Kidney (tissue), 14 donors: ENCODE measurements around the gene TFCP2L1. TPM values are rescaled to one million over a fixed set of nuclear protein-coding genes. Genes with fewer than 3 reads are reported as not detected.

Experiments used
- DNase-seq, 5 donors: peaks; one replicate each; pipeline ENCODE4 v3.0.0-alpha.2; 2013 to 2020
- FAIRE-seq: peaks from 2 replicates; lab custom pipeline; 2012; peaks lifted over from hg19 to GRCh38; lab: Jason Lieb, UNC
- H3K27ac ChIP-seq, 2 donors: one replicate each; pipeline ENCODE4 v1.7.0; 2013; ENCODE audit warnings: low read depth in 2 of 2, low read length in 2 of 2, inconsistent platforms in 1 of 2
- H3K27me3 ChIP-seq: one replicate; pipeline ENCODE4 v1.7.1; 2013; ENCODE audit warnings: low read length, inconsistent platforms; ENCODE audit not compliant: control insufficient read depth, insufficient read depth
- H3K36me3 ChIP-seq, 3 donors: one replicate each; pipeline versions ENCODE4 v1.7.0 to v1.7.1; 2013; ENCODE audit warnings: low read length in 3 of 3, control low read depth in 1 of 3, inconsistent platforms in 1 of 3; ENCODE audit not compliant: insufficient read depth in 3 of 3, control insufficient read depth in 2 of 3
- H3K4me1 ChIP-seq, 3 donors: one replicate each; pipeline versions ENCODE4 v1.7.0 to v1.7.1; 2013; ENCODE audit warnings: low read length in 3 of 3, inconsistent platforms in 1 of 3, low read depth in 1 of 3; ENCODE audit not compliant: control insufficient read depth in 2 of 3, insufficient read depth in 2 of 3
- H3K4me3 ChIP-seq, 3 donors: one replicate each; pipeline versions ENCODE4 v1.7.0 to v1.8.1; 2013; ENCODE audit warnings: low read length in 3 of 3, control low read depth in 1 of 3, inconsistent platforms in 1 of 3
- H3K9ac ChIP-seq, 3 donors: one replicate each; pipeline versions ENCODE4 v1.7.0 to v1.7.1; 2013; ENCODE audit warnings: low read length in 3 of 3, control low read depth in 1 of 3, inconsistent platforms in 1 of 3
- H3K9me3 ChIP-seq, 3 donors: one replicate each; pipeline versions ENCODE4 v1.7.0 to v1.7.1; 2013; ENCODE audit warnings: low read length in 3 of 3, control low read depth in 1 of 3, inconsistent platforms in 1 of 3; ENCODE audit not compliant: control insufficient read depth in 2 of 3, insufficient read depth in 1 of 3
- intact Hi-C: fragments of 100-400 bp; cut with DNase I; formaldehyde crosslinking; loops from one replicate; pipeline ENCODE4 v1.11.1; 2022
- polyA plus RNA-seq: library from polyadenylated mRNA; stranded (reverse); fragments of 350-450 nt; fragmentation: Illumina TruSeq; extraction: RNeasy Lipid Tissue Mini Kit (QIAGEN cat#74804); gene quantifications from one replicate; pipeline ENCODE4 v1.2.3, GENCODE V29; 2014; ENCODE audit warnings: low read depth, low replicate concordance; ENCODE audit not compliant: insufficient read depth
- total RNA-seq: library from RNA; stranded (reverse); fragmentation: NEBNext Ultra II Directional; extraction: Animal tissue kit (Norgen Biotek cat#: 25700); gene quantifications from one replicate; pipeline ENCODE4 v1.2.1, GENCODE V29; 2021
- TF ChIP-seq, protein P1 (sequence below): IDR thresholded peaks from 3 replicates; pipeline ENCODE4 v1.5.1; 2012; ENCODE audit warnings: mild to moderate bottlenecking, moderate library complexity, borderline replicate concordance; ENCODE audit not compliant: insufficient read depth; ENCODE audit errors: extremely low read depth
- donor health status: control.
- donor health status: control.
- donor health status: control.
- donor health status: control.
- donor health status: control.
- donor health status: DM: yes; HTN: yes; CAD: no.
- donor health status: Normal renal cell carcinoma (clear cell type).

The TFCP2L1 gene
- total and polyA plus RNA-seq, 2 donors from 2014 or later, result 44.4 to 172 TPM

DNA sequence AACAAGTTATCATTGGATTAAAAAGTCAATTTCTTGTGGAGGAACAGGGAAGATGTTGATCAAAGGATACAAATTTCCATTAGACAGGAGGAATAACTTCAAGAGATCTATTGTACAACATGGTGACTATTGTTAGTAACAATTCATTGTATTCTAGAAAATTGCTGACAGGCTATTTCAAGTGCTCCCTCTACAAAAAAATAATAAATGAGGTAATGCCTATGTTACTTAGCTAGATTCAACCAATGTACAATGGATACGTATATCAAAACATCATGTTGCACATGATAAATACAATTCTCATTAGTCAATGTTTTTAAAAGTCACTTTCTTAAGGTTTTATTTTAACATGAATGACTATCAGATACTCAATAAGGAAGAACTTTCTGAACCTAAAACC lies 33.5 kb downstream of the TFCP2L1 start:
- DNase-seq (no peak), FAIRE-seq (no peak)
- no peak overlapping the region for H3K4me3 ChIP-seq
- peaks cover 0 to 27% (median 21%) of the 10 kb centered on the region in 3 donors for H3K36me3 ChIP-seq
- intact Hi-C loops, result no loop called here
- no peak overlapping the region for H3K27ac ChIP-seq
- H3K4me1 ChIP-seq, result peaks cover 0 to 18% (median 10%) of the 10 kb centered on the region in 3 donors
- H3K27me3 ChIP-seq, result no peaks in the 10 kb centered on the region
- TF ChIP-seq, protein P1, sequence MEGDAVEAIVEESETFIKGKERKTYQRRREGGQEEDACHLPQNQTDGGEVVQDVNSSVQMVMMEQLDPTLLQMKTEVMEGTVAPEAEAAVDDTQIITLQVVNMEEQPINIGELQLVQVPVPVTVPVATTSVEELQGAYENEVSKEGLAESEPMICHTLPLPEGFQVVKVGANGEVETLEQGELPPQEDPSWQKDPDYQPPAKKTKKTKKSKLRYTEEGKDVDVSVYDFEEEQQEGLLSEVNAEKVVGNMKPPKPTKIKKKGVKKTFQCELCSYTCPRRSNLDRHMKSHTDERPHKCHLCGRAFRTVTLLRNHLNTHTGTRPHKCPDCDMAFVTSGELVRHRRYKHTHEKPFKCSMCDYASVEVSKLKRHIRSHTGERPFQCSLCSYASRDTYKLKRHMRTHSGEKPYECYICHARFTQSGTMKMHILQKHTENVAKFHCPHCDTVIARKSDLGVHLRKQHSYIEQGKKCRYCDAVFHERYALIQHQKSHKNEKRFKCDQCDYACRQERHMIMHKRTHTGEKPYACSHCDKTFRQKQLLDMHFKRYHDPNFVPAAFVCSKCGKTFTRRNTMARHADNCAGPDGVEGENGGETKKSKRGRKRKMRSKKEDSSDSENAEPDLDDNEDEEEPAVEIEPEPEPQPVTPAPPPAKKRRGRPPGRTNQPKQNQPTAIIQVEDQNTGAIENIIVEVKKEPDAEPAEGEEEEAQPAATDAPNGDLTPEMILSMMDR, result no peak
- no peaks in the 10 kb centered on the region for H3K9me3 ChIP-seq
- H3K9ac ChIP-seq, result no peak overlapping the region

DNA sequence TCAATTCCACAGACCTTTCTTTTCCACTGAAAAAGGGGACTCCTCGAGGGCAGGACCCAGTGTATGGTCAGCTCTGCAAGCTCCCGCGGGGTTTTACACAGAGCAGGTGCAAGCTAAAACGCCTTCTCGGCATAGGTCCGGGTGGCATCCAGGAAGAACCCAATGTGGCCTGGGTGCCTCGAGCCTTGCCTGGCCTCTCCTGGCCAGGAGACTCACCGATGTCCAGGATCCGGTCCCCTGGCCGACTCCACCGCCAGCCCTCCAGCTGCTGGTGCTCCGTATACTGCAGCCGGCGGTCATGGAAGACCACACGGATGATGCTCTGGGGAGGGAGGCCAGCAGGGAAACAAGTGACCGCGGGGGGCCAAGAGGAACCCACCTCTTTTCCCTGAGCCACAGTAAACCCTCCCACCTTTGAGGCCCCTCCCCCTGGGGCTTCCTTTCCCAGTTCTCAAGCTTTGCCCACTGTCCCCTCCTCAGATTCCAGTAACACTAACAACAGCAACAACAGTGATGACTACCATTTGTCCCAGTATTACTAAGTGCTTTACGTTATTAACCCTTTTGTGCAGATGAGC lies 36.1 kb downstream of the TFCP2L1 start:
- H3K27ac ChIP-seq, result no peak overlapping the region
- no peak overlapping the region for H3K9ac ChIP-seq
- H3K27me3 ChIP-seq, result no peaks in the 10 kb centered on the region
- DNase-seq, result peak in 1 of 5 donors; percentile 51
- H3K4me1 ChIP-seq, result peaks cover 0 to 13% (median under 1%) of the 10 kb centered on the region in 3 donors
- intact Hi-C loops, result no loop called here
- H3K9me3 ChIP-seq, result no peaks in the 10 kb centered on the region
- TF ChIP-seq, protein P1, result no peak
- peaks cover 0 to 47% (median 44%) of the 10 kb centered on the region in 3 donors for H3K36me3 ChIP-seq
- no peak for FAIRE-seq
- no peak overlapping the region for H3K4me3 ChIP-seq

DNA sequence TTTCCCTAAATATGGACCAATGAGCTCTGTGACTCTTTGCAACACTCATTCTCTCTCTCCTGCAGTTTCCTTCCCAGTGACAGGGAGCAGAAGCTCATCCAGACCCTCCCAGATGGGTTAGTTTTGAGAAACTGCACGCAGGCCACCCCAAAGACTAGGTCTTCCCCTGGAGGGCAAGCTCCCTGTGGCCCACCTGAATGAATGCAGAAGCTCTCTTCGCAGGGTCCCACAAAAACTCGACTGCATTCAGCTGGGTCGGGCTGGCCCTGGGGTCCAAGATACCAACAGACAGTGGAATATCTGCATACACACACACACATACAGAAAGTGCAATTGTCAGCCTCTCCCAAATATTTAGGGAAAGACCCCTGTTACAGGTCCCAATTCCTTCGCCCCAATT lies 37.0 kb downstream of the TFCP2L1 start:
- FAIRE-seq, result no peak
- Histone ChIP-seq H3K9me3 (no peaks in the 10 kb centered on the region), H3K27ac (no peak overlapping the region), H3K36me3 (peaks cover 0 to 47% (median 44%) of the 10 kb centered on the region in 3 donors), H3K4me1 (peaks cover 0 to 13% (median 0%) of the 10 kb centered on the region in 3 donors), H3K4me3 (no peak overlapping the region), H3K27me3 (no peaks in the 10 kb centered on the region), H3K9ac (no peak overlapping the region)
- TF ChIP-seq, protein P1, result no peak
- intact Hi-C loops, result no loop called here
- peak in 1 of 5 donors; percentile 26 for DNase-seq
